Measurements from ENCODE around the gene MED1. TPM values are rescaled to one million over a fixed set of nuclear protein-coding genes. Genes with fewer than 3 reads are reported as not detected.
A peak's percentile ranks its signal among the peaks of the same experiment; 100 is the strongest.

The MED1 gene
- total RNA-seq, 1 experiment from 2014 or later: 40.0 TPM

GRCh38 chr17:39401412-39402243 lies 49.4 kb downstream of the MED1 start, which contains the start of gene FBXL20:
Gene FBXL20 (minus strand): TSS chr17:39401626. CDS start chr17:39401402, 224 bp downstream.
- H3K27me3 ChIP-seq (ENCODE audit: low read length): no peaks in the 10 kb centered on the region
- peak within 1 kb of the TSS; percentile 86 for H3K4me2 ChIP-seq (ENCODE audit: low read depth, low read length, poor library complexity, severe bottlenecking)
- H3K4me3 ChIP-seq (ENCODE audit: low read length): peak within 1 kb of the TSS; percentile 99
- H4K20me1 ChIP-seq (ENCODE audit: insufficient read depth, low read depth, low read length): peaks cover 3% of the 10 kb centered on the region; the same call in 1 of the 2 replicates
- peak within 1 kb of the TSS; percentile 92 for H3K9ac ChIP-seq (ENCODE audit: low read length)
- H3K4me1 ChIP-seq (ENCODE audit: low read length): peaks cover 35% of the 10 kb centered on the region
- H3K9me3 ChIP-seq (ENCODE audit: low read length): no peaks in the 10 kb centered on the region
- H3K79me2 ChIP-seq (ENCODE audit: low read length): peaks cover 51% of the 10 kb centered on the region
- H3K36me3 ChIP-seq (ENCODE audit: insufficient read depth, low read length): peaks cover 11% of the 10 kb centered on the region; the same call in 1 of the 2 replicates
- peak within 1 kb of the TSS; percentile 80 for H3K27ac ChIP-seq (ENCODE audit: low read length)
- H2AFZ ChIP-seq (ENCODE audit: low read length): peak within 1 kb of the TSS; percentile 95
- no peaks in the 10 kb centered on the region for H3K9me2 ChIP-seq (replicated peaks; ENCODE audit: insufficient read depth, low read length)
- peak; percentile 97 for DNase-seq

GRCh38 chr17:39400547-39401411 lies 50.3 kb downstream of the MED1 start:
- H3K9me3 ChIP-seq (ENCODE audit: low read length): no peaks in the 10 kb centered on the region
- H4K20me1 ChIP-seq (ENCODE audit: insufficient read depth, low read depth, low read length): peaks cover 3% of the 10 kb centered on the region; the same call in 1 of the 2 replicates
- H2AFZ ChIP-seq (ENCODE audit: low read length): peak overlapping the region; percentile 66; the same call in 1 of the 2 replicates
- H3K36me3 ChIP-seq (ENCODE audit: insufficient read depth, low read length): peaks cover 5% of the 10 kb centered on the region; the same call in 1 of the 2 replicates
- no peaks in the 10 kb centered on the region for H3K27me3 ChIP-seq (ENCODE audit: low read length)
- peak overlapping the region; percentile 86 for H3K4me2 ChIP-seq (ENCODE audit: low read depth, low read length, poor library complexity, severe bottlenecking)
- peak overlapping the region; percentile 92 for H3K9ac ChIP-seq (ENCODE audit: low read length)
- H3K4me1 ChIP-seq (ENCODE audit: low read length): peaks cover 35% of the 10 kb centered on the region
- peak overlapping the region; percentile 99 for H3K4me3 ChIP-seq (ENCODE audit: low read length)
- H3K79me2 ChIP-seq (ENCODE audit: low read length): peaks cover 58% of the 10 kb centered on the region
- no peaks in the 10 kb centered on the region for H3K9me2 ChIP-seq (replicated peaks; ENCODE audit: insufficient read depth, low read length)
- H3K27ac ChIP-seq (ENCODE audit: low read length): peak overlapping the region; percentile 80
- DNase-seq: peak; percentile 56

GRCh38 chr17:39399791-39400190 lies 51.3 kb downstream of the MED1 start:
- Histone ChIP-seq H3K4me3 (ENCODE audit: low read length) (peak overlapping the region; percentile 99), H3K4me2 (ENCODE audit: low read depth, low read length, poor library complexity, severe bottlenecking) (peak overlapping the region; percentile 86), H3K27me3 (ENCODE audit: low read length) (no peaks in the 10 kb centered on the region), H4K20me1 (ENCODE audit: insufficient read depth, low read depth, low read length) (peaks cover 3% of the 10 kb centered on the region; the same call in 1 of the 2 replicates), H3K9me2 (replicated peaks; ENCODE audit: insufficient read depth, low read length) (no peaks in the 10 kb centered on the region), H3K79me2 (ENCODE audit: low read length) (peaks cover 68% of the 10 kb centered on the region), H3K4me1 (ENCODE audit: low read length) (peaks cover 35% of the 10 kb centered on the region), H3K36me3 (ENCODE audit: insufficient read depth, low read length) (no peaks in the 10 kb centered on the region), H3K9ac (ENCODE audit: low read length) (peak overlapping the region; percentile 92), H3K9me3 (ENCODE audit: low read length) (no peaks in the 10 kb centered on the region), H2AFZ (ENCODE audit: low read length) (no peak overlapping the region), H3K27ac (ENCODE audit: low read length) (0 out of 2 replicates have a peak overlapping the region, but pooled peaks have one; percentile 17)
- no peak for DNase-seq

GRCh38 chr17:39393736-39394135 lies 57.3 kb downstream of the MED1 start:
- Histone ChIP-seq H3K27ac (ENCODE audit: low read length) (no peak overlapping the region), H2AFZ (ENCODE audit: low read length) (no peak overlapping the region), H3K9me3 (ENCODE audit: low read length) (no peaks in the 10 kb centered on the region), H3K4me2 (ENCODE audit: low read depth, low read length, poor library complexity, severe bottlenecking) (no peak overlapping the region), H3K27me3 (ENCODE audit: low read length) (no peaks in the 10 kb centered on the region), H4K20me1 (ENCODE audit: insufficient read depth, low read depth, low read length) (no peaks in the 10 kb centered on the region), H3K4me3 (ENCODE audit: low read length) (no peak overlapping the region), H3K36me3 (ENCODE audit: insufficient read depth, low read length) (no peaks in the 10 kb centered on the region), H3K79me2 (ENCODE audit: low read length) (peaks cover 95% of the 10 kb centered on the region), H3K4me1 (ENCODE audit: low read length) (peaks cover 15% of the 10 kb centered on the region), H3K9ac (ENCODE audit: low read length) (no peak overlapping the region), H3K9me2 (replicated peaks; ENCODE audit: insufficient read depth, low read length) (no peaks in the 10 kb centered on the region)
- DNase-seq: peak; percentile 63

- Histone ChIP-seq H3K36me3 (ENCODE audit: insufficient read depth, low read length) (no peaks in the 10 kb centered on the region), H3K4me2 (ENCODE audit: low read depth, low read length, poor library complexity, severe bottlenecking) (no peak overlapping the region), H3K9me3 (ENCODE audit: low read length) (no peaks in the 10 kb centered on the region), H3K79me2 (ENCODE audit: low read length) (peaks cover 90% of the 10 kb centered on the region), H3K9me2 (replicated peaks; ENCODE audit: insufficient read depth, low read length) (no peaks in the 10 kb centered on the region), H2AFZ (ENCODE audit: low read length) (no peak overlapping the region), H3K4me1 (ENCODE audit: low read length) (peaks cover 8% of the 10 kb centered on the region), H3K27me3 (ENCODE audit: low read length) (no peaks in the 10 kb centered on the region), H3K4me3 (ENCODE audit: low read length) (no peak overlapping the region), H3K9ac (ENCODE audit: low read length) (no peak overlapping the region), H3K27ac (ENCODE audit: low read length) (no peak overlapping the region), H4K20me1 (ENCODE audit: insufficient read depth, low read depth, low read length) (no peaks in the 10 kb centered on the region)
- no peak for DNase-seq
Observed at GRCh38 chr17:39391448-39391847, 59.6 kb downstream of the MED1 start.

GRCh38 chr17:39385040-39385439 lies 66.0 kb downstream of the MED1 start:
- Histone ChIP-seq H4K20me1 (ENCODE audit: insufficient read depth, low read depth, low read length) (0 out of 2 replicates have a peak, but pooled peaks cover 3% of the 10 kb centered on the region), H2AFZ (ENCODE audit: low read length) (no peak overlapping the region), H3K36me3 (ENCODE audit: insufficient read depth, low read length) (no peaks in the 10 kb centered on the region), H3K79me2 (ENCODE audit: low read length) (peaks cover 71% of the 10 kb centered on the region), H3K27me3 (ENCODE audit: low read length) (no peaks in the 10 kb centered on the region), H3K27ac (ENCODE audit: low read length) (no peak overlapping the region), H3K9me2 (replicated peaks; ENCODE audit: insufficient read depth, low read length) (no peaks in the 10 kb centered on the region), H3K4me3 (ENCODE audit: low read length) (no peak overlapping the region), H3K4me1 (ENCODE audit: low read length) (peaks cover 9% of the 10 kb centered on the region), H3K9ac (ENCODE audit: low read length) (no peak overlapping the region), H3K9me3 (ENCODE audit: low read length) (no peaks in the 10 kb centered on the region), H3K4me2 (ENCODE audit: low read depth, low read length, poor library complexity, severe bottlenecking) (no peak overlapping the region)
- no peak for DNase-seq

GRCh38 chr17:39380144-39380543 lies 70.9 kb downstream of the MED1 start:
- Histone ChIP-seq H2AFZ (ENCODE audit: low read length) (no peak overlapping the region), H3K9ac (ENCODE audit: low read length) (no peak overlapping the region), H3K9me2 (replicated peaks; ENCODE audit: insufficient read depth, low read length) (no peaks in the 10 kb centered on the region), H4K20me1 (ENCODE audit: insufficient read depth, low read depth, low read length) (0 out of 2 replicates have a peak, but pooled peaks cover under 1% of the 10 kb centered on the region), H3K4me3 (ENCODE audit: low read length) (no peak overlapping the region), H3K27me3 (ENCODE audit: low read length) (no peaks in the 10 kb centered on the region), H3K4me2 (ENCODE audit: low read depth, low read length, poor library complexity, severe bottlenecking) (no peak overlapping the region), H3K9me3 (ENCODE audit: low read length) (no peaks in the 10 kb centered on the region), H3K79me2 (ENCODE audit: low read length) (peaks cover 77% of the 10 kb centered on the region), H3K4me1 (ENCODE audit: low read length) (peaks cover 41% of the 10 kb centered on the region), H3K36me3 (ENCODE audit: insufficient read depth, low read length) (no peaks in the 10 kb centered on the region), H3K27ac (ENCODE audit: low read length) (0 out of 2 replicates have a peak overlapping the region, but pooled peaks have one; percentile 19)
- no peak for DNase-seq
